ENCODE measurements around the gene ZBTB17.
"Not testable (repeated sequence)": the region's sequence is repeated elsewhere in the genome, so short reads cannot be mapped to it uniquely, and the experiment has no call there.

ZBTB17 gene

DNA sequence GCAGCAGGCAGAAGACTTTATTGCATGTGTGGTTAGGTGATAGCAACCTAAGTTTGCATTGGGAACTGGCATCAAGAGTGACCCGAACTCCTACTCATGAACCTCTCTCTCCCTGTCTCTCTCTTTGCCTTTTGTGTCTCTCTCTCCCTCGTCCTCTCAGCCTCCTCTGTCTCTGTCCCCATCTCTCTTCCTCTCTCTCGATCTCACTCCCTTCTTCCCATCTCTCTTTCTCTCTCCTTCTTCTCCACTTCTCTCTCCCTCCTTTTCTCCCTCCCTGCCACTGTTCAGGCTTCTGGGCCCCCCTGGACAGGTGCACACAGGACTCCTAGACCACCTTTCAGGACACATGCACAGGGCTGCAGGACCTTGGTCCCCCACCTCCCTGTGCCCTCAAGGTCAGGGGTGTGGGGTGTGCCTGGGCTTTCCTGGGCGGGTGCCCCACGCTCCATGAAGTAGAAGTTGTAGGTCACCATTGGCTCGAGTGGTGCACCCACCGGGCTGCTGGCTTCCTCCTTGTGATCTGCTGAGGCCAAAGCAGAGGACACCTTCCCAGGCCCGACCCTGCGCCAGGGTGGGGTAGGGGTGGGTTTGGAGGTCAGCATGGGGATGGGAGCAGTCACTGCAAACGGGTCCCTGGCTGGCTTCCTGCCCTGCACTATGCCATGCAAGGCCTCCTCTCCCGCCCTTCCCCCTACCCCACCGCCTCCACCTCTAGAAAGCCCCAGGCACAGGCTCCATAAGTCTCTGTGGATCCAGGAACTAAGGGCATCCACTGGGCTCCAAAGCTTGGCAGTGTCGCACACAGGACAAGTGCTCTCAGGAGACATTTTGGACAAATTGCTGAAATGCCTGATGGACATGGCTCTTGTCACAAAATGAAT, 13.2 kb upstream of the ZBTB17 start:
- DNase-seq, result no peak

GRCh38 chr1:15985611-15986297, 9.9 kb upstream of the ZBTB17 start:
- DNase-seq, result no peak

DNA sequence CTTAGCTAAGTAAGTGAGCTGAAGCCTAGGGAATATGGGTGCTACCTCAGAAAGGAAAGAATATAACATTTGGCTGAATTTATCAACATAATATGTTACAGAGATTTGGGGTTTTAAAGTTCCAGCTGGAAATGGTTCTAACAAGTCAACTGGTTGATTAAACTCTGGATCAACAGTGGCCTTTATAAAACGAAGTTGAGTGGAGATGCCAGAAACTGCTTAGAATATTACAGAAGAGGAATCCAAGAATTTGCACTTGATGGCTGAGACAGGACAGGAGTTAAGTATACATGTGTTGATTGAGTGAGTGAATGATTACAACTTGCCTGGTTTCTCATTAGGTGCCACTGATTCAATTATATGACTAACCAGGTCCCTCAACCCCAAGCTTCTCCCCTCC, 7.4 kb upstream of the ZBTB17 start:
- no peak for DNase-seq

DNA sequence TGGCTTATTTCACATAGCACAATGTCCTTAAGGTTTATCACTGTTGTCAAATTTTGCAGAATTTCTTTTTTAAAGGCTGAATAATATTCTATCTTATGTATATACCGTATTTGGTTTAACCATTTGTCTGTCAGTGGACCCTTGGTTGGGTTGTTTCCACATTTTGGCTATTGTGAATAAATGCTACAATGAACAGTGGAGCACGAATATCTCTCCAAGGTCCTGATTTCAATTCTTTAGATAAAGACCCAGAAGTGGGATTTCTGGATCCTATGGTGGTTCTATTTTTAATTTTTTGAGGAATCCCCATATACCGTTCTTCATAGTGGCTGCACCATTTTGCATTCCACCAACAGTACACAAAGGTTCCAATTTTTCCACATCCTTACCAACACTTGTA, 5.8 kb upstream of the ZBTB17 start:
- no peak for DNase-seq

DNA sequence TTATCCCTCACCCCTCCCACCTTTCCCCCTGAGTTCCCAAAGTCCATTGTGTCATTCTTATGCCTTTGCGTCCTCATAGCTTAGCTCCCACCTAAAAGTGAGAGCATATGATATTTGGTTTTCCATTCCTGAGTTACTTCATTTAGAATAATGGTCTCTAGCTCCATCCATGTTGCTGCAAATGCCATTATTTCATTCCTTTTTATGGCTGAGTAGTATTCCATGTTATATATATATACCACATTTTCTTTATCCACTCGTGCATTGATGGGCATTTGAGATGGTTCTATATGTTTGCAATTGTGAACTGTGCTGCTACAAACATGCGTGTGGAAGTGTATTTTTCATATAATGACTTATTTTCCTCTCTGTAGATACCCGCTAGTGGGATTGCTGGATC, 2.0 kb upstream of the ZBTB17 start:
- not testable (repeated sequence) for DNase-seq

DNA sequence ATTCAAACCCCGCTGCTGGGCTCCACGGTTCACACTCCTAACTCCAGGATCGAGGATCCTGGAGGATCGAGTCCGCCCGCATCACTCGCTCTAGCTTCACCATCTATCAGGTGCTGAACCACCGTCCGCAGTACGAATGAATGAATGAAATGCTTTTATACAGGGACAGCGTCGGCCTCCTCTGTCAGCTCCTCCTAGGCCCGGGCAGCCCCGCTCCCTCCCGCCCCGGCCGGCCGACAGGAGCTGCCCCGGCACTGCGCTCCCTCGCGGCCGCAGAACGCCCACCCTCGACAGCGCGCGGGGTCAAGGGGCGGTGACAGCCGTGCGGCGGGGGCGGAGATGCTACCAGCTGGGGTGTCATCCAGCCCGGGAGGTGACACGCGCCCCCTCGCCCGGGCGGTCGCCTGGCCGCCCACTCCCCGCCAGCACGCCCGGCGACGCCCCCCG, 520 bp downstream of the ZBTB17 start:
- DNase-seq, result peak; percentile 50 to 57

GRCh38 chr1:15974855-15975254, 1.0 kb downstream of the ZBTB17 start:
- no peak for DNase-seq

DNA sequence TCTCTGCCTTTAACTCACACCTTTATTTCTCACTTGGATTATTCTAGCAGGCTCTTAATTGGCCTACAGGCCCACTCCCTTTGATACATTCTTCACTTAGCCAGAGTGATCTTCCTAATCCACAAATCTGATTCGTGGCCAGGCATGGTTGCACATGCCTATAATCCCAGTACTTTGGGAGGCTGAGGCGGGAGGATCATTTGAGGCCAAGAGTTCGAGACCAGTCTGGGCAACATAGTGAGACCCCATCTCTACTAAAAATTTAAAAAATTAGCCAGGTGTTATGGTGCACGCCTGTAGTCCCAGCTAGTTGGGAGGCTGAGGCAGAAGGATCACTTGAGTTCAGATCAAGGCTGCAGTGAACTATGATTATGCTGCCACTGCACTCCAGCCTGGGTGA, 2.1 kb downstream of the ZBTB17 start:
- no peak for DNase-seq

DNA sequence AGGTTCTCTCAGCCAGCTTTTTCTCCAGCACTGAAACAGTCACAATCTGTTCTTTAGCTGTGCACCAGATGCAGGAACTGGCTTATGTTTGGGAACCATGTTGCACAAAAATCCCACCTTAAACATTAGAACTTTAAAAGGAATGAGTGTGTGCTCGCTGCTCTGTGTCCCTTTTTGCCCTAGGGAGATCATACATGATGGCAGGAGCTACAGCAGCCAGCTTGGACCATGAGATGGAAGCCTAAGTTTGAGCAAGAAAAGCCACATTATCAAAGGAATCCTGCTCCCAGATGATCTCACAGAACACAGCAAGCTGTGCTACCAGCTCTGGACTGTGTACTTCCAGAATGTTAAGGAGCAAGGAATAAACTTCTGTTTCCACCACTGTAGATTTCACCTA, 3.5 kb downstream of the ZBTB17 start:
- DNase-seq, result no peak

DNA sequence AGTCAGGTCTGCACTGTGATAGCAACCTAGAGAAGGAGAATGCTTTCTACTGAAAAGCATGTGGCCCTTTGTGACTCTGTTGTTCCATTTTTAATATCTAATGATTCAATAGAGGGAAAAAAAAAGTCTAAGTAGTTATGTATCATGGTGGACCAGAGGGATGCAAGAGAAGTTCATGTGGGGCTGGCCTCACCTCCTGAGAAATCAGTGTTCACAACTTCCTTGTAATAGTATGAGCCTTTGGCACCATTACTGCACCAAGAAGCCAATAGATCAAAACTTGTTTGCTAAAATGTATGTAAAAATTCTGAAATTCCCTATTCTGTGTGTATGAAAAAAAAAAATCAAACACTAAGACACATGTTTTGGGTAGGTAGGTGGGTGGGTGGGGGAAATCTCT, 5.0 kb downstream of the ZBTB17 start:
- no peak for DNase-seq

GRCh38 chr1:15969321-15969880, 6.5 kb downstream of the ZBTB17 start:
- no peak for DNase-seq

DNA sequence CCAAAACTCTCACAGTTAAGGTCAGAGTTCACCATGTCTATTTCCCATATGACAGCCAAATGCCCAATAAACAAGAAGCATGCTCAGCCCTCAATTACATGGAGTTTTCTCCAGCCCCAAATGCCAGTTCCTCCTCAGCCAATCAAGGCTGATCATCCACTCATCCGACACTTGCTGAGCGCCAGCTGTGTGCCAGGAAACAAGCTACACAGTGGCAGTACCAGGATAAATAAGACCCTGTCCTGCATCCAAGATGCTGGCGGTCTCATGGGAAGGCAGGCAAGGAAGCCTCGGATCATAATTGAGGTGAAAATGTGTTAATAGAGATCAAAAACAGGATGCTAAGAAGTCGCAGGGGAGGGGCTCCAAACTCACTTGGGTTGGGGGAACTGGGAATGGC, 7.7 kb downstream of the ZBTB17 start:
- DNase-seq, result no peak

DNA sequence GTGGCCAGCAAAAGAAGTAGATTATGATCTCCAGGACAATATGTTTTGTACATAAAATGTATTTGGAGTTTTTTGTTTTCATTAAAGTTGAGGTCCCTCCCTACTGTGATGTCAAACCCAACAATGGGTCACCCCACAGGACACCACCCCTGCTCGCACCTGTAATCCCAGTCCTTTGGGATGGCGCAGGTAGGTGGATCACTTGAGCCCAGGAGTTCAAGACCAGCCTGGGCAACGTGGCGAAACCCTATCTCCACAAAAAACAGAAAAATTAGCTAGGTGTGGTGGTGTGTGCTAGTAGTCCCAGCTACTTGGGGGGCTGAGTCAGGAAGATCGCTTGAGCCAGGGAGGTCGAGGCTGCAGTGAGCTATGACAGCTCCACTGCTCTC, 9.0 kb downstream of the ZBTB17 start:
- DNase-seq, result no peak

- DNase-seq, result no peak
These were observed 9.6 kb downstream of the ZBTB17 start for GRCh38 chr1:15966081-15966955.

DNA sequence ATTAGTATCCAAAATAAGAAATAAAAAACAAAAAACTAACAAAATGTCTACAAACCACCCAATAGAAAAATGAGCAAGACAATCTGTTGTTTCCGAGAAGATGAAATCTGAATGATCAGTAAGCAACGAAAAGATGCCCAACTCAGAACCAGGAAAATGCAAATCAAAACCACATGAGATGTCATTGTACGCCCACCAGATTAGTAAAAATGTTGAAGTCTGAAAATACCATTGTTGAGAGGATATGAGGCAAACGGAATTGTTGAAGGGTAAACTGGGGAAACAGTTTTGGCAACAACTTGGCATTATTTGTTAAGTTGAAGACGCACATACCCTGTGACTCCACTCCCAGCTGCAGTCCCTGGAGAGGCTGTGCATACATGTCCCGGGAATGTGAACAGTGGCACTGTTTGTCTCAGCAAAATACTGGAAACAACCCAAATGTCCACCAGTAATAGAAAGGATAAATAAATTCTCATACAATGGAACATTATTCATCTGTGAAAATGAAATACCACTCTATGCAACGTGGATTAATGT, 10.6 kb downstream of the ZBTB17 start:
- no peak for DNase-seq

DNA sequence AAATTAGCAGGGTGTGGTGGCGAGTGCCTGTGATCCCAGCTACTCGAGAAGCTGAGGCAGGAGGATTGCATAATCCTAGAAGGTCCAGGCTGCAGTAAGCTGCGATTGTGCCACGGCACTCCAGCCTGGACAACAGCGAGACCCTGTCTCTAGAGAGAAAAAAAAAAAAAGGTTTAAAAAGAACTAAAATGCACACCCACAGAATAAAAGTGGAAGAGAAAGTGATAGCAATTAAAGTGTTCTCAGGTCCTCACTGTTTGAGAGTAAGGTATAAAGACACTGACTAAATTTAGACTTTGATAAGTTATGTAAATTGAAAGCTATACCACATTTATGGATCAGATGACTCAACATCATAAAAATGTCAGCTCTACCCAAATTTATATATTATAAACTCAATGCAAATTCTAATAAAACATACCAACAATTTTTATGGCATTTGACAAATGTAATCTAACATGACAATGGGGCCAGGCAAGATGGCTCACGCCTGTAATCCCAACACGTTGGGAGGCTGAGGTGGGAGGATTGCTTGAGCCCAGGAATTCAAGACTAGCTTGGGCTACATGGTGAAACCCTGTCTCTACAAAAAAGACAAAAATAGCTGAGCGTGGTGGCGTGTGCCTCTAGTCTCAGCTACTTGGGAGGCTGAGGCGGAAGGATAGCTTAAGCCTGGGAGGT, 11.8 kb downstream of the ZBTB17 start:
- DNase-seq, result no peak

- no peak for DNase-seq
These were observed 12.4 kb downstream of the ZBTB17 start for GRCh38 chr1:15963363-15963967.

- DNase-seq, result no peak
These were observed 13.1 kb downstream of the ZBTB17 start for GRCh38 chr1:15962671-15963362.

- no peak for DNase-seq
These were observed 13.7 kb downstream of the ZBTB17 start for GRCh38 chr1:15962176-15962575.

- DNase-seq, result no peak
These were observed 14.4 kb downstream of the ZBTB17 start for GRCh38 chr1:15961492-15961891.

- no peak for DNase-seq
These were observed 15.1 kb downstream of the ZBTB17 start for GRCh38 chr1:15960808-15961207.
